GM11168 (cell line): ENCODE measurements around the gene NMRK1.

Experiments
- in situ Hi-C: fragments of 300-500 bp; cut with MboI; formaldehyde crosslinking; loops from one replicate; pipeline ENCODE4 v1.12.0; 2022; ENCODE audit warnings: low sequenced_read_pairs; ENCODE audit not compliant: unreplicated experiment

NMRK1 gene

DNA sequence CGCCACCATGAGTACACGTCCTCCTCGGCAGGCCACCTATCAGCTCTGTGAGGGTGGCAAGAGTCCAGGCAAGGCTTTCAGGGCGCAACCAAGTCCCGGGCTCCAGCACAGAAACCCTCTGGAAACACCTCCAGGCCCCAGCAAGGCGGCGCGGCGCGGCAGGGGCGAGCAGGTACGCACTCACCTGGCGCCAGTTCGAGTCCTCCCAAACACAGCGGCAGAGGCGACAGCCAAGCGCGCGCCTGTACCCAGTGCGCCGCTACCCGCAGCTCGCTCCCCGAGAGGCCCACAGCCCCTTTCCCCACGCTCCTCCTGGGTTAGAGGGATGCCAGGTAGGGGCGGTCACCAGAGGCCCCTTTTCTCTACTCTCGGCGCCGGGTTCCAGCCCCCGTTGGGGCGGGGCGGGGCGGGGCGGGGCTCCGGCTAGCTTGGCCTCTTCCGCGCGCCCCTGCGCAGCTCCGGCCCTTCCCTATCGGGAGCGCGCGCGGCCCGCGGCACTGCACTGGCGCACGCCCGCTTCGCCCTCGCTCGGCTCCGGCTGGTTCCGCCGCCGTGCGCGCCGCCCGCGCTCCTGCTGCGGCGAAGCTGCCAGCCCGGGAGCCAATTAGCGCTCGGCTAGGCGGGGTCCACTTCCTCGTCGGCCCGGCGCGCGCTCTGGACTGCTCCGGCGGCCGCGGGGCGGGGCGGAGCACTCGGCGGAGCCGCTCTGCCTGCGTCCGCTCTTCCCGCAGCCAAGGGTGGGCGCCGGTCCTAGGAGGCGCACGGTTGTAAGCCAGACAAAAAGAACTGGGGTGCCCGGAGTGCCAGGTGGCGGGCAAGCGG, at the start of gene NMRK1, which contains the start of gene OSTF1:
TSS of gene NMRK1 (minus strand) at position 332 of the 822 bp plus-strand sequence. CDS start 5,040 bp downstream, outside the sequence.
TSS of gene OSTF1 (plus strand) at position 691 of the 822 bp plus-strand sequence. CDS start 179 bp downstream, outside the sequence.
- in situ Hi-C loops: no loop called here

- in situ Hi-C loops: no loop called here
Observed at GRCh38 chr9:75134495-75134894, 46.5 kb upstream of the NMRK1 start.

DNA sequence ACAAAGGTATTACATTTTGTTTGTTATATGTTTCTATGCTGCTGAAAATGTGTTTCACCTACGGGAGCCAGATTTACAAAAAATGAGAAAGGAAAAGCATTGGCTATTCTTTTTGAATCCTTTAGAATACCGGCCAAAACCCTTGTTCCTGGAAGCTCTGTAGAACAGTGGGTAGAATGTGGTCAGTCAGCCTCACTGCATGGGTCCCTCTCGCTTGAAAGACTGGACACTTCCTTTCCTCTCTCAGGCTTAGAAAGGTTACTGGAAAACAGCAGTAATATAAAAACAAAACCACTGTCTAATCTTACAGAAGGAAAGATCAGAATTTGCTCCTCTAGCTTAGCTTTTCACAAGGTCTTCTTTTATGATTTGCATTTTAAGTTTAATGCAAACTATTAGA, 45.4 kb upstream of the NMRK1 start:
- in situ Hi-C loops: no loop called here

DNA sequence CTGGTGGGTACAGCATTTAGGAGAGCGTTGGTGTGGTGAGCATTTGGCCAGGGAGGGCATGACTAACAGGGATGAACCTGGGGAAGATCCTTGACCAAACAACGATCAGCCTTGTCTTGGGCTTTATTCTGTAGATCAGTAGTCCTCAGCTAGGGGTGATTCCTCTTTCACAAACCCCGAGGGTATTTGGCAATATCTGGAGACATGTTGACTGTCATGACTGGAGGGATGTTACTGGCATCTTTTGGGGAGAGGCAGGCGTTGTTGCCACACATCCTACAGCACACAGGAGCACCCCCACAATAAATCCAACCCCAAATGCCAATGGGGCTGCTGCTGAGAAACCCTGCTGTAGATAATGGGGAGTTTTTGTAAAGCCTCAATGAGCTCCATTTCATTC, 44.3 kb upstream of the NMRK1 start:
- in situ Hi-C loops: no loop called here

- in situ Hi-C loops: no loop called here
Observed at GRCh38 chr9:75131700-75132099, 43.7 kb upstream of the NMRK1 start.

- in situ Hi-C loops: no loop called here
Observed at GRCh38 chr9:75130621-75131230, 42.8 kb upstream of the NMRK1 start.

DNA sequence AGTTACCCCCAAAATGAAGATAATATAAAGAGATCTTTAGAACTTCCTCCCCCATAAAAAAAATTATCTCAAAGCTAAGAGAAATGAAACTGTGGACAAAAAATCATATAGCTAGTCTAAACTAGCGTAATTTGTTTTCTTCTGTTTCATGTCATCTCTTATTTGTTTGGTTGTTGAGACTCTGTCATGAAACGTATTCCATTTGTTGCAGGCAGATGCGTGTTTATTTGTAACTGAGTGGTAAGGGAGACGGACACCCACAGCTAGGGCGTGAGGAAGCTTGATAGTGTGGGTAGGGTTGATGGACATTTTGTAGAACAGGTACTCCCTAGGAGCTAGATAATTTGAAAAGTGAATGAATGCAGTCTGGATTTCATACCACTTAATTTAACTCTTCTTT, 42.2 kb upstream of the NMRK1 start:
- in situ Hi-C loops: no loop called here

DNA sequence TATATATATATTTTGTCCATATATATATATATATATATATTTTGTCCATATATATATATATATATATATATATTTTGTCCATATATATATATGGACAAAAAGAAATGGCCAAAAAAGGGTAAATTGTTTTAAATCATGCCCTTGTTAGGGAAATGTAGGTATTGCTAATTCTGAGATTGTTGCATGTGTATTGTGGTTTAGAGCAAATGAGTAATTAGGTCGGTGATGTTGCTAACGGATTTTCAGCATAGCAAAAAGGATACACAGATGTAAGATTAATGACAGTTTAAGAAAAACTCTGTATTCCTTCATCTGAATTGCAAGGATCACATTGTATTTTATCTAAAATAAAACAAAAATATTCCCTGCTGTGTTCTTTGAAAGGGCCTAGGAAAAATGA, 40.6 kb upstream of the NMRK1 start:
- in situ Hi-C loops: no loop called here

DNA sequence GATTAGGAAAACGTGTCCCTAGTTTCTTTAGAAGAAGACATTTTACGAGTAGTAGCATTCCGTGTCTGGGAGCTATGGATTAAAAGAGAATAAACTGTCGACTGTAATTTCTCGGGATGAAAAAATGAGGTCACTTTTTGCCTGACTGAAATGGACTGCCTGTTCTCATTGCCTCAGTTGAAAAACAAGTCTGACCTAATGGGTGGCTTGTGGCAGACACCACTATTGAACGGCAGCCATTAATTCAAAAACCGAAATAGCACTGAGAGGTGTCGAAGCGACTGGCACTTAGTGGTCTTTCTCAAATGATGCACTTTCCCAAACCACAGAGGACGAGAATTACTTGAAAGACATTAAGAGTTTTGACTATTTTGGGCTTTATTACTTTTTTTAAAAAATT, 35.7 kb upstream of the NMRK1 start:
- in situ Hi-C loops: no loop called here

DNA sequence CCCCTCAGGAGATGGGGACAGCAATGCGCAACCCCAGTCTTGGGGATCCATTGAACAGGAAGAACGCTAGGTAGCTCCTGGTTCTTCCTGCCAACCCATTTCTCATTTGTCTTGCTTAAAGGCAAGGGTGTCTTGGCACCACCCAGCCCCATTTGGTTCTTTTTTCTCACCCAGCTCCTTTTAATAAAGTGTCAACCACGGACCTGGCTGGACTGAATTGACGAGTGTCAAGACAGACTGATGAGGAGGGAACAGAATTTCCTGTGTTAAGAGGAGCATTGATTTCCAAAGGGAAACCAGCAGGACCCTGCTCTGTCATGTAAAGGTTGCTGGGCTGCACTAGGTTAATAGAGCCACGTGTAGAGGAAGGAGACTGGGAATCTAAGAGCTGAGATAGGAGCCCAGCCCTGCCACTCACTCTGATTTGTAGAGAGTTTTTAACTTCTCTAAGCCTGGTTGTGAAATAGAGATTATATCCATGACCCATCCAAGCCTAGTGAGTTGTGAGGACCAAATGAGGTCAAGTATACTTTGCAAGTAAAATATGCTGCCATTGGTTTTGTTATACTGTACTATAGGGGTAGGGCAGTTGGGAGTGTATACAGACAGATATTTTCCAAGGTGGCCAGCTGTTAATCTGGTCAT, 34.1 kb upstream of the NMRK1 start:
- in situ Hi-C loops: no loop called here

DNA sequence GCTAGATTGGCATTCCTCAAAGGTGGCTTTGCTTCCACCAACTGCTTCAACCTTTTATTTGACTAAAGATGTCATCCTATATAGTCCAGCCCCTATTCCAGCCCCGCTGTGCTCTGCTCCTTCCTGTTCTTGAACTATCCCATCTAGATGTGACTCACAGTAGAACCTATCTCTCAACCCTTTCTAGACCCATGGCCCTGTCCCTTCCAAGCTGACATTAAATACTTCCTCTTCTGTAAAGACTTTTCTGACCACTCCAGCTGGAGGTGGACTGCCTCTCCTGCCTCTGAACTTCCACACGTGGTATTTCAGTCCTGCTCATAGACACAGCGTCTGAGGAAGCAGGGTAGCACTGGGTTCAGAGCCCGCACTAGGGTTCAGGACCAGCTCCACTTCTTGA, 32.7 kb upstream of the NMRK1 start:
- in situ Hi-C loops: no loop called here

DNA sequence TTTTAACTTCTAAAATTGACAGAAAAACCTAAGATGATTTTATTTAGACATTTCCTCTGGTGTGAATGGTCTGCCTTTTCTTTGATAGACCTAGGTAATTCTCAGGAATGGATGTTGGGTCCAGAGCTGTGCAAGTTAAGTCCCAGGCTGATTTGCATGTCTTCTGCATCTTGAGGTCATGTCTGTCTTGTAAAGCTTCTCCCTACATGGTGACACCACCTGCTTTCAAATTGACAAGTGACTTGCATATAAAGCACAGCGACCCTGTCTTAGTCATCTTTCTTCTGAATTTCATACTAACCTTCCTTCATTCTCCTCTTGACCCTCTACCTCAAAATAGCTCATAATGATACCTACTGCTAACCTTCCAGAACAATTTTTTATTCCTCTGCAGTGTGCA, 29.6 kb upstream of the NMRK1 start:
- in situ Hi-C loops: no loop called here

DNA sequence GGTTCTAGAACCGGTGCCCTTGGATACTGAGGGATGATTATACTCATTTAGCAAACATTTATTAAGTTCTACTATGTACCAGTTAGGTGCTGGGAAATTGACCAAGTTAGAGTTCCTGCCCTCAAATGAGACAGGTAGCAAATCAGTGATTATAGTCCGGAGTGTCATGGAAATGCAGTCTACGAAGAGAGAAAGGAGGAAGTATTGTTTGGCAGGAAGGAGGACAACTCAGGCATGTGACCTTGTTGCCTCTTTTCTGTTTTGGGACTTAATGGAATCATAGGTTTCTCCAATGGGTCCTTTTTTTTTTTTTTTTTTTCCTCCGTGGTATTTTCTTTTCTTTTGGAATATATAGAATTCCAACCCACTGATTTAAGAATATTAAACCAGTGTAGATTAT, 28.4 kb upstream of the NMRK1 start:
- in situ Hi-C loops: no loop called here

DNA sequence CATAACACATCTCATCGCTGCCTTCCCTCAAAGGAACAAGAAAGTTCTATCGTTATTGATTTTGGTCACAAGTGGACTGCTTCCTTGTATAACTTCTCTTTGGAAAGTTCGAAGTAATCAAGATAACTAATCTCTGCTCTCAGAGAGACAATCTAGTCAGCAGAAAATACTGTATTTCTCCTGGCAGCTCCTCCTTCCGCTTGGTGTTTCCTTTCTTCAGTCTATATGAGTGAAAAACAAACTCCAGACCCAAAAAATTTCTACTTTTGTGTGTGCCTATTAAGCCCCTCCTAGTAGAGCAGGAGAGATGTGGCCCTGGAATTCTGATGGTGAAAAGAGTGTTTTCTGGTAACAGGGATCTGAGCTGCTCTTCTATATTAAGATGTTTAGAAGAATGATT, 24.8 kb upstream of the NMRK1 start:
- in situ Hi-C loops: no loop called here

GRCh38 chr9:75111019-75111622, 23.2 kb upstream of the NMRK1 start:
- in situ Hi-C loops: no loop called here

GRCh38 chr9:75109210-75109839, 21.4 kb upstream of the NMRK1 start:
- in situ Hi-C loops: no loop called here

DNA sequence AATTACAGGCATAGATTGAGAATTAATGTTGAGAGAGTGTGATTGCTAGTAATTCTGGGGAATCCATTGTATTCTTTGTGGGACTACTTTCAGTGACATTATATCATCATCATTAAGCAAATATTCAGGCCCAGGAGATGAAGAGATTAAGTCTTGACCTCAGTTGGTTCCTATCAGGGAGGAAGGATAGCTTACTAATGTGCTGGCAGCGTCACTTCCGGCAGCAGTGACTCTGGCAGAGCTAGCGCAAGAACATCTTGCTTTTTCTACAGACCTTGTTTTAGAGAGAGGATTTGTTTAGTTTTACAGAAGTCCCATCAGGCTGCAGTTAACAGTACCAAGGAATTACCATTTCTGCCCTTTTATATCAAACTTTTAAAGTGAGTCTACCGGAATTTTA, 20.6 kb upstream of the NMRK1 start:
- in situ Hi-C loops: no loop called here

DNA sequence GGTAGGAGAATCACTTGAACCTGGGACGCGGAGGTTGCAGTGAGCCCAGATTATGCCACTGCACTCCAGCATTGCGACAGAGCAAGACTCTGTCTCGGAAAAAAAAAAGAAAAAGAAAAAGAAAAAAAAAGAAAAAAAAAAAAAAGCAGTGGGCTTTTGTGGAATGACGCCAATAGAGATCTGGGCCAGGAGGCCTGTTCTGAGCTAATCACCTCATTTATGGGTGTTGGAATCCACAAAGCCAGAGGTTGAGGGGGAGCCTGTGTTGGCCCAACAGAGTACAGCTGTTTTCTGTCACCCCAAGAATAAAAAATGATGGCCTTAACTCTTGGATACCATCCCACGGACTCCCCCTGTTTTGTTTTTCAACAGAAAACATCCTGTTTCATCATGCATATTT, 18.9 kb upstream of the NMRK1 start:
- in situ Hi-C loops: no loop called here

- in situ Hi-C loops: no loop called here
Observed at GRCh38 chr9:75105841-75106240, 17.9 kb upstream of the NMRK1 start.

DNA sequence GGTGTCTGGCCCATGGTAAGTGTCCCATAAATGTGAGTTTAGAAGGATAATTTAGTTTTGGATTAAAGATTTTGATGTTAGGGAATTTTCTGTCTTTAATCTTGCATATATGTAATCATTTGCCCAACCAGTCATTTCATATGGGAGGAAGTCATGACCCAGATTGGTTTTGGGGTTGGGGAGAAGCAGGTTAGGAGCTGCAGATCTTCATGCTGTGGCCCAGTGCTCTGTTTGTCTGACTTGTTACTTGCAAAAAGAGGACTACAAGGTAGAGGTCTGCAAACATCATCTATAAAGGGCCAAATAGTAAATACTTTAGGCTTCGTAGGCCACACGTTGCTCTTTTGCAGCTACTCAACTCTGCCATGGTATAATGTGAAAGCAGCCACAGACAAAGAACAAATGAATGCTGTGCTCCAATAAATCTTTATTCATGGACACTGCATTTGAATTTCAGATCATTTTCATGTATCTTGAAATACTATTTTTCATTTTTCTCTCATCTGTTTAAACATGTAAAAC, 17.1 kb upstream of the NMRK1 start:
- in situ Hi-C loops: no loop called here
